Breast epithelium (tissue), 4 donors: ENCODE measurements around the gene BBLN. TPM values are rescaled to one million over a fixed set of nuclear protein-coding genes. Genes with fewer than 3 reads are reported as not detected.

Experiments used
- DNase-seq, 2 donors: peaks; one replicate each; pipeline ENCODE4 v3.0.0-alpha.2; 2019; ENCODE audit warnings: low spot score in 2 of 2
- H3K27ac ChIP-seq, 2 donors: fragments of 200-600 bp; sonication (generic) in 1 of 2; one replicate each; pipeline ENCODE4 v1.5.1; 2016 to 2019; ENCODE audit warnings: mild to moderate bottlenecking in 1 of 2
- H3K27me3 ChIP-seq, 2 donors: fragments of 200-600 bp; sonication (generic) in 1 of 2; one replicate each; pipeline versions ENCODE4 v1.5.1 to v1.6.0; 2017 to 2019; ENCODE audit warnings: control low read depth in 1 of 2, mild to moderate bottlenecking in 1 of 2
- H3K36me3 ChIP-seq: fragments of 200-600 bp; one replicate; pipeline ENCODE4 v1.5.1; 2019
- H3K4me1 ChIP-seq, 2 donors: fragments of 200-600 bp; sonication (generic); one replicate each; pipeline ENCODE4 v1.5.1; 2016 to 2019; ENCODE audit warnings: control low read depth in 1 of 2
- H3K4me3 ChIP-seq, 3 donors: fragments of 200-600 bp; sonication (generic); 1 replicate in 2 of 3; 2 replicates in 1 of 3; pipeline ENCODE4 v1.5.1; 2016 to 2019; ENCODE audit warnings: mild to moderate bottlenecking in 3 of 3, moderate library complexity in 2 of 3
- H3K9me3 ChIP-seq, 2 donors: fragments of 200-600 bp; sonication (generic) in 1 of 2; one replicate each; pipeline ENCODE4 v1.5.1; 2016 to 2019; ENCODE audit warnings: control low read depth in 1 of 2
- POLR2A ChIP-seq: fragments of 450-650 bp; IDR thresholded peaks from one replicate; pipeline ENCODE4 v1.6.1; 2016; ENCODE audit warnings: antibody characterized with exemption, mild to moderate bottlenecking, moderate library complexity
- POLR2AphosphoS5 ChIP-seq, 3 donors: sonication (generic); formaldehyde crosslinking; IDR thresholded peaks; one replicate each; pipeline ENCODE4 v1.6.1; 2017; ENCODE audit warnings: antibody characterized with exemption in 3 of 3
- intact Hi-C: fragments of 100-400 bp; cut with DNase I; formaldehyde crosslinking; loops from one replicate; pipeline ENCODE4 v1.15.1; 2023; ENCODE audit warnings: low total_unique reads
- total RNA-seq, 3 donors: library from RNA; depleted of rRNA; stranded (reverse); fragments of >200 nt; gene quantifications; one replicate each; pipeline ENCODE4 v1.1.0, GENCODE V29; 2016
- TF ChIP-seq, protein P1 (sequence below), 3 donors: fragments of 450-650 bp; IDR thresholded peaks; one replicate each; pipeline ENCODE4 v1.5.1; 2016 to 2017; ENCODE audit warnings: antibody characterized with exemption in 3 of 3, mild to moderate bottlenecking in 3 of 3, moderate library complexity in 3 of 3

The BBLN gene
- total RNA-seq, 3 donors from 2014 or later, result 144 to 232 (median 152) TPM

- intact Hi-C loops, result no loop called here
- no peaks in the 10 kb centered on the region for H3K36me3 ChIP-seq
- H3K4me1 ChIP-seq, result no peaks in the 10 kb centered on the region
- peaks cover 0 to 4% of the 10 kb centered on the region in 2 donors for H3K9me3 ChIP-seq
- TF ChIP-seq POLR2AphosphoS5 (IDR thresholded peaks at IDR 0.05), result no peak
- TF ChIP-seq, protein P1, sequence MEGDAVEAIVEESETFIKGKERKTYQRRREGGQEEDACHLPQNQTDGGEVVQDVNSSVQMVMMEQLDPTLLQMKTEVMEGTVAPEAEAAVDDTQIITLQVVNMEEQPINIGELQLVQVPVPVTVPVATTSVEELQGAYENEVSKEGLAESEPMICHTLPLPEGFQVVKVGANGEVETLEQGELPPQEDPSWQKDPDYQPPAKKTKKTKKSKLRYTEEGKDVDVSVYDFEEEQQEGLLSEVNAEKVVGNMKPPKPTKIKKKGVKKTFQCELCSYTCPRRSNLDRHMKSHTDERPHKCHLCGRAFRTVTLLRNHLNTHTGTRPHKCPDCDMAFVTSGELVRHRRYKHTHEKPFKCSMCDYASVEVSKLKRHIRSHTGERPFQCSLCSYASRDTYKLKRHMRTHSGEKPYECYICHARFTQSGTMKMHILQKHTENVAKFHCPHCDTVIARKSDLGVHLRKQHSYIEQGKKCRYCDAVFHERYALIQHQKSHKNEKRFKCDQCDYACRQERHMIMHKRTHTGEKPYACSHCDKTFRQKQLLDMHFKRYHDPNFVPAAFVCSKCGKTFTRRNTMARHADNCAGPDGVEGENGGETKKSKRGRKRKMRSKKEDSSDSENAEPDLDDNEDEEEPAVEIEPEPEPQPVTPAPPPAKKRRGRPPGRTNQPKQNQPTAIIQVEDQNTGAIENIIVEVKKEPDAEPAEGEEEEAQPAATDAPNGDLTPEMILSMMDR (IDR thresholded peaks at IDR 0.05), result no peak
- no peak for TF ChIP-seq POLR2A
- DNase-seq, result no peak
- no peak overlapping the region for H3K4me3 ChIP-seq
- H3K27ac ChIP-seq, result no peak overlapping the region
- H3K27me3 ChIP-seq, result no peaks in the 10 kb centered on the region
Observed at GRCh38 chr9:128138001-128138400, 22.1 kb upstream of the BBLN start.

DNA sequence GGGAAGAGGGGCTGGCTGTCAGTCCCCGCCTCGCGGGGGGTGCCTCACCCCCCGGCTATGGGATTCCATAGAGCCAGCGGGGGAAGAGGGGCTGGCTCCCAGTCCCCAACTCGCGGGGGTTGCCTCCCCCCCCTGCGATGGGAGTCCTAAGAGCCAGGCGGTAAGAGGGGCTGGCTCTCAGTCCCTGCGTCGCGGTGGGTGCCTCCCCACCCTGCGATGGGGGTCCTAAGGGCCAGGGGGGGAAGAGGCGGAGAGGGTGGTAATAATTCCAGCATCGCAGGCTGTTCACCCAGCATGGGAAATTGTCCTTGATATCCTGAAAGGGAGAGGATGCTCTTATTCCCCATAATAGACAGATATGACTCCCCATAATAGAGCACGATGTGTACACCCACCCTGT lies 20.4 kb upstream of the BBLN start:
- TF ChIP-seq POLR2AphosphoS5 (IDR thresholded peaks at IDR 0.05), result no peak
- no peak for TF ChIP-seq POLR2A
- TF ChIP-seq, protein P1 (IDR thresholded peaks at IDR 0.05), result no peak
- Histone ChIP-seq H3K27me3 (no peaks in the 10 kb centered on the region), H3K4me3 (no peak overlapping the region), H3K27ac (no peak overlapping the region), H3K36me3 (no peaks in the 10 kb centered on the region), H3K9me3 (no peaks in the 10 kb centered on the region), H3K4me1 (no peaks in the 10 kb centered on the region)
- intact Hi-C loops, result no loop called here
- DNase-seq, result no peak

DNA sequence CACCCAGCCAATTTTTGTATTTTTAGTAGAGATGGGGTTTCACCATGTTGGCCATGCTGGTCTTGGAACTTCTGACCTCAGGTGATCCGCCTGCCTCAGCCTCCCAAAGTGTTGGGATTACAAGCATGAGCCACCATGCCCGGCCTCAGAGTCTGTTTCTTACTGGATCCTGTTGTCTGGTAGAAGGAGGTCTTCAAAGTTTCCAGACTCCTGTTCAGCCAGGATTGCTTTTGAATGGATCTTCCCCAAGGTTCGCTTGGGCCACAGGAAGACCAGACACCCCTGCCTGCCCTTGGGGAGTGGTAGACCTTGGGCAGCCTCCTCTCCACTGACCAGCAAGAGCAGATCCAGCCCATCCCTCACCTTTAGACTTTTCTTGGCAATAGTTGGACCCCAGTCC lies 18.5 kb upstream of the BBLN start:
- H3K9me3 ChIP-seq, result no peaks in the 10 kb centered on the region
- no peak for DNase-seq
- no peak overlapping the region for H3K27ac ChIP-seq
- H3K27me3 ChIP-seq, result no peaks in the 10 kb centered on the region
- H3K4me1 ChIP-seq, result no peaks in the 10 kb centered on the region
- TF ChIP-seq POLR2AphosphoS5 (IDR thresholded peaks at IDR 0.05) (no peak), POLR2A (no peak)
- TF ChIP-seq, protein P1 (IDR thresholded peaks at IDR 0.05), result no peak
- no peak overlapping the region for H3K4me3 ChIP-seq
- intact Hi-C loops, result no loop called here
- no peaks in the 10 kb centered on the region for H3K36me3 ChIP-seq

GRCh38 chr9:128142061-128142460 lies 18.0 kb upstream of the BBLN start:
- H3K9me3 ChIP-seq, result no peaks in the 10 kb centered on the region
- H3K27ac ChIP-seq, result no peak overlapping the region
- intact Hi-C loops, result no loop called here
- TF ChIP-seq, protein P1 (IDR thresholded peaks at IDR 0.05), result no peak
- TF ChIP-seq POLR2AphosphoS5 (IDR thresholded peaks at IDR 0.05), result no peak
- TF ChIP-seq POLR2A, result no peak
- DNase-seq, result no peak
- no peak overlapping the region for H3K4me3 ChIP-seq
- no peaks in the 10 kb centered on the region for H3K36me3 ChIP-seq
- H3K27me3 ChIP-seq, result no peaks in the 10 kb centered on the region
- H3K4me1 ChIP-seq, result no peaks in the 10 kb centered on the region

DNA sequence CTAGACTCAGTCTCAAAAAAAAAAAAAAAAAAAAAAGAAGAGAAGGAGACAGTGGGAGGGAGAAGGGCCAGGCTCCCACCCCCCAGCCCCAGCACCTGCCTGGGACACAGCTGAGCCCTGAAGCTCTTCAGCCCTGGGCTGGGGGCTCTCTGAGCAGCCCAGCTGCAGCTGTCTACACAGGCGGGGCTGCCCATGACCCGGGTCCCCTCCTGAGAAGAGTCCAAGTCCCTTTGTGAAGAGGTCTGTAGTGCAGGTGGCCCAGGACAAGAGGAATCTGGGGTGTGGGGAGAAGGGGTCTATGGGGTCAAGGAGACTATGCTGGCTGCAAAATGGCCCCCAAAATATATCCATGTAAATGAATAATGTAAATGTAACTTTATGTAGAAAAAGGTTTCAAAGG lies 17.5 kb upstream of the BBLN start:
- no peak for DNase-seq
- Histone ChIP-seq H3K27me3 (no peaks in the 10 kb centered on the region), H3K36me3 (no peaks in the 10 kb centered on the region), H3K27ac (no peak overlapping the region), H3K4me3 (no peak overlapping the region), H3K4me1 (no peaks in the 10 kb centered on the region), H3K9me3 (no peaks in the 10 kb centered on the region)
- TF ChIP-seq POLR2A, result no peak
- no peak for TF ChIP-seq POLR2AphosphoS5 (IDR thresholded peaks at IDR 0.05)
- TF ChIP-seq, protein P1 (IDR thresholded peaks at IDR 0.05), result no peak
- intact Hi-C loops, result no loop called here
